Measurements from ENCODE around the gene TEK.

Gene TEK

GRCh38 chr9:27179245-27179865 lies 70.3 kb downstream of the TEK start:
- H3K4me3 ChIP-seq (ENCODE audit: low read depth, low read length) = no peak overlapping the region
- H3K9me3 ChIP-seq (ENCODE audit: control insufficient read depth, low read length) = no peaks in the 10 kb centered on the region
- no peak overlapping the region for H3K4me2 ChIP-seq (ENCODE audit: low read length)
- TF ChIP-seq, protein P1, sequence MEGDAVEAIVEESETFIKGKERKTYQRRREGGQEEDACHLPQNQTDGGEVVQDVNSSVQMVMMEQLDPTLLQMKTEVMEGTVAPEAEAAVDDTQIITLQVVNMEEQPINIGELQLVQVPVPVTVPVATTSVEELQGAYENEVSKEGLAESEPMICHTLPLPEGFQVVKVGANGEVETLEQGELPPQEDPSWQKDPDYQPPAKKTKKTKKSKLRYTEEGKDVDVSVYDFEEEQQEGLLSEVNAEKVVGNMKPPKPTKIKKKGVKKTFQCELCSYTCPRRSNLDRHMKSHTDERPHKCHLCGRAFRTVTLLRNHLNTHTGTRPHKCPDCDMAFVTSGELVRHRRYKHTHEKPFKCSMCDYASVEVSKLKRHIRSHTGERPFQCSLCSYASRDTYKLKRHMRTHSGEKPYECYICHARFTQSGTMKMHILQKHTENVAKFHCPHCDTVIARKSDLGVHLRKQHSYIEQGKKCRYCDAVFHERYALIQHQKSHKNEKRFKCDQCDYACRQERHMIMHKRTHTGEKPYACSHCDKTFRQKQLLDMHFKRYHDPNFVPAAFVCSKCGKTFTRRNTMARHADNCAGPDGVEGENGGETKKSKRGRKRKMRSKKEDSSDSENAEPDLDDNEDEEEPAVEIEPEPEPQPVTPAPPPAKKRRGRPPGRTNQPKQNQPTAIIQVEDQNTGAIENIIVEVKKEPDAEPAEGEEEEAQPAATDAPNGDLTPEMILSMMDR (IDR thresholded peaks at IDR 0.05) = no peak
- H2AFZ ChIP-seq = no peak overlapping the region
- no peaks in the 10 kb centered on the region for H3K36me3 ChIP-seq (ENCODE audit: control insufficient read depth, insufficient read depth, low read length)
- H3K27ac ChIP-seq = no peak overlapping the region
- no peaks in the 10 kb centered on the region for H3K79me2 ChIP-seq
- H3K4me1 ChIP-seq = no peaks in the 10 kb centered on the region
- H3K27me3 ChIP-seq (ENCODE audit: control insufficient read depth, insufficient read depth, low read length) = no peaks in the 10 kb centered on the region
- no peak overlapping the region for H3K9ac ChIP-seq

DNA sequence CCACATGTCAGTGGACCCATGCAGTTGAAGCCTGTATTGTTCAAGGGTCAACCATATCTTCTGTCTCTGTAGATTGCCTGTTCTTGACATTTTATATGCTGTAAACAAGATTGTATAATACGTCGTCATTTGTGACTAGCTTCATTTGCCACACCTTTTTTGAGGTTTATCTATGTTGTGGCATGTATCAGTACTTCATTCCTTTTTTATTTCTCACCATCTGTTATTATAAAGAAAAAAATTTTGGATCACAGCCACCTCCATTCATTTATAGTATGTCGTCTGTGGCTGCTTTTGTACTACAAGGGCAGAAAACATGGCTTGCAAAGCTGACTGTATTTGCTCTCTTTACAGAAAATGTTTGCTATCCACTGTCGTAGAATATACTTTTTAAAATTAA lies 72.4 kb downstream of the TEK start:
- no peak overlapping the region for H3K4me2 ChIP-seq (ENCODE audit: low read length)
- H3K9me3 ChIP-seq (ENCODE audit: control insufficient read depth, low read length) = no peaks in the 10 kb centered on the region
- H3K4me1 ChIP-seq = no peaks in the 10 kb centered on the region
- H3K9ac ChIP-seq = no peak overlapping the region
- no peaks in the 10 kb centered on the region for H3K79me2 ChIP-seq
- H3K36me3 ChIP-seq (ENCODE audit: control insufficient read depth, insufficient read depth, low read length) = no peaks in the 10 kb centered on the region
- H3K27me3 ChIP-seq (ENCODE audit: control insufficient read depth, insufficient read depth, low read length) = no peaks in the 10 kb centered on the region
- H3K27ac ChIP-seq = no peak overlapping the region
- H2AFZ ChIP-seq = no peak overlapping the region
- TF ChIP-seq, protein P1 (IDR thresholded peaks at IDR 0.05) = no peak
- H3K4me3 ChIP-seq (ENCODE audit: low read depth, low read length) = no peak overlapping the region

GRCh38 chr9:27182421-27182820 lies 73.4 kb downstream of the TEK start:
- no peak overlapping the region for H3K27ac ChIP-seq
- H3K4me2 ChIP-seq (ENCODE audit: low read length) = no peak overlapping the region
- TF ChIP-seq, protein P1 (IDR thresholded peaks at IDR 0.05) = no peak
- H3K9me3 ChIP-seq (ENCODE audit: control insufficient read depth, low read length) = no peaks in the 10 kb centered on the region
- H3K9ac ChIP-seq = no peak overlapping the region
- H2AFZ ChIP-seq = no peak overlapping the region
- H3K36me3 ChIP-seq (ENCODE audit: control insufficient read depth, insufficient read depth, low read length) = no peaks in the 10 kb centered on the region
- no peaks in the 10 kb centered on the region for H3K79me2 ChIP-seq
- no peak overlapping the region for H3K4me3 ChIP-seq (ENCODE audit: low read depth, low read length)
- no peaks in the 10 kb centered on the region for H3K4me1 ChIP-seq
- H3K27me3 ChIP-seq (ENCODE audit: control insufficient read depth, insufficient read depth, low read length) = no peaks in the 10 kb centered on the region

- no peaks in the 10 kb centered on the region for H3K79me2 ChIP-seq
- no peak overlapping the region for H3K27ac ChIP-seq
- H3K36me3 ChIP-seq (ENCODE audit: control insufficient read depth, insufficient read depth, low read length) = no peaks in the 10 kb centered on the region
- H3K4me1 ChIP-seq = no peaks in the 10 kb centered on the region
- H2AFZ ChIP-seq = no peak overlapping the region
- TF ChIP-seq, protein P1 (IDR thresholded peaks at IDR 0.05) = no peak
- no peak overlapping the region for H3K4me2 ChIP-seq (ENCODE audit: low read length)
- no peaks in the 10 kb centered on the region for H3K27me3 ChIP-seq (ENCODE audit: control insufficient read depth, insufficient read depth, low read length)
- no peaks in the 10 kb centered on the region for H3K9me3 ChIP-seq (ENCODE audit: control insufficient read depth, low read length)
- no peak overlapping the region for H3K9ac ChIP-seq
- H3K4me3 ChIP-seq (ENCODE audit: low read depth, low read length) = no peak overlapping the region
Observed at GRCh38 chr9:27183131-27183530, 74.1 kb downstream of the TEK start.

GRCh38 chr9:27183701-27184100 lies 74.7 kb downstream of the TEK start:
- Histone ChIP-seq H3K36me3 (ENCODE audit: control insufficient read depth, insufficient read depth, low read length) (no peaks in the 10 kb centered on the region), H3K4me2 (ENCODE audit: low read length) (no peak overlapping the region), H2AFZ (no peak overlapping the region), H3K27me3 (ENCODE audit: control insufficient read depth, insufficient read depth, low read length) (no peaks in the 10 kb centered on the region), H3K9me3 (ENCODE audit: control insufficient read depth, low read length) (no peaks in the 10 kb centered on the region), H3K4me1 (no peaks in the 10 kb centered on the region), H3K9ac (no peak overlapping the region), H3K4me3 (ENCODE audit: low read depth, low read length) (no peak overlapping the region), H3K79me2 (no peaks in the 10 kb centered on the region), H3K27ac (no peak overlapping the region)
- TF ChIP-seq, protein P1 (IDR thresholded peaks at IDR 0.05) = no peak
